CD14-positive monocyte (primary cell): ENCODE results near the gene KCTD21. TPM values are rescaled to one million over a fixed set of nuclear protein-coding genes. Genes with fewer than 3 reads are reported as not detected.

Source experiments
- DNase-seq, 3 donors: peaks; one replicate each; pipeline ENCODE4 v3.0.0-alpha.2; 2011 to 2022
- H2AFZ ChIP-seq: 2 replicates; pipeline ENCODE4 v1.6.0; 2012; ENCODE audit warnings: mild to moderate bottlenecking, low read depth, low read length, inconsistent platforms; ENCODE audit not compliant: insufficient read depth, poor library complexity, severe bottlenecking
- H3K27ac ChIP-seq, 2 donors: 1 replicate in 1 of 2; 2 replicates in 1 of 2; pipeline ENCODE4 v1.5.1; 2012 to 2013; ENCODE audit warnings: low read length in 2 of 2, control low read depth in 1 of 2, inconsistent platforms in 1 of 2, low read depth in 1 of 2, mild to moderate bottlenecking in 1 of 2
- H3K27me3 ChIP-seq, 2 donors: one replicate each; pipeline versions ENCODE4 v1.6.0 to v1.6.1; 2011 to 2013; ENCODE audit warnings: low read length in 2 of 2; ENCODE audit not compliant: control insufficient read depth in 2 of 2, insufficient read depth in 2 of 2
- H3K36me3 ChIP-seq, 2 donors: replicated peaks in 1 of 2; 1 replicate in 1 of 2; 2 replicates in 1 of 2; pipeline versions ENCODE4 v1.5.1 to v1.6.1; 2012 to 2013; ENCODE audit warnings: low read length in 2 of 2, control low read depth in 1 of 2, inconsistent platforms in 1 of 2, mild to moderate bottlenecking in 1 of 2; ENCODE audit not compliant: insufficient read depth in 2 of 2, control insufficient read depth in 1 of 2
- H3K4me1 ChIP-seq, 2 donors: 1 replicate in 1 of 2; 2 replicates in 1 of 2; pipeline versions ENCODE4 v1.5.1 to v1.6.1; 2012 to 2013; ENCODE audit warnings: low read length in 2 of 2, control low read depth in 1 of 2, inconsistent platforms in 1 of 2, mild to moderate bottlenecking in 1 of 2, moderate library complexity in 1 of 2; ENCODE audit not compliant: insufficient read depth in 2 of 2, control insufficient read depth in 1 of 2
- H3K4me2 ChIP-seq: replicated peaks from 2 replicates; pipeline ENCODE3; 2012; ENCODE audit warnings: low read length, moderate library complexity, mild to moderate bottlenecking; ENCODE audit not compliant: poor library complexity, severe bottlenecking; ENCODE audit errors: extremely low read depth
- H3K4me3 ChIP-seq, 3 experiments: fragments of 200-600 bp in 1 of 3; sonication (generic) in 1 of 3; replicated peaks in 1 of 3; 1 replicate in 2 of 3; 2 replicates in 1 of 3; pipeline ENCODE4 v1.5.1; 2011 to 2013; ENCODE audit warnings: low read length in 3 of 3, mild to moderate bottlenecking in 3 of 3, control low read depth in 2 of 3, low read depth in 2 of 3, inconsistent platforms in 1 of 3, moderate library complexity in 1 of 3
- H3K79me2 ChIP-seq: 2 replicates; pipeline ENCODE4 v1.6.0; 2012; ENCODE audit warnings: mild to moderate bottlenecking, control low read depth, inconsistent platforms, low read length, moderate library complexity; ENCODE audit not compliant: insufficient read depth
- H3K9ac ChIP-seq: 2 replicates; pipeline ENCODE4 v1.6.0; 2017; ENCODE audit warnings: low read length, mild to moderate bottlenecking; ENCODE audit not compliant: insufficient read depth, poor library complexity, severe bottlenecking
- H3K9me3 ChIP-seq, 2 donors: replicated peaks in 1 of 2; 1 replicate in 1 of 2; 2 replicates in 1 of 2; pipeline versions ENCODE4 v1.5.1 to v1.6.1; 2012 to 2013; ENCODE audit warnings: low read length in 2 of 2, control low read depth in 1 of 2; ENCODE audit not compliant: control insufficient read depth in 1 of 2, insufficient read depth in 1 of 2
- H4K20me1 ChIP-seq: 2 replicates; pipeline ENCODE4 v1.6.0; 2012; ENCODE audit warnings: mild to moderate bottlenecking, low read length, control low read depth, moderate library complexity; ENCODE audit not compliant: insufficient read depth
- H3K27ac Mint-ChIP-seq, 7 donors: one replicate each; pipeline ENCODE4 v1.8.0; 2020; ENCODE audit warnings: mild to moderate bottlenecking in 7 of 7, mixed read lengths in 7 of 7, moderate library complexity in 6 of 7, inconsistent platforms in 2 of 7
- H3K27me3 Mint-ChIP-seq, 3 donors: one replicate each; pipeline ENCODE4 v1.8.0; 2021 to 2022; ENCODE audit warnings: low read depth in 3 of 3, mild to moderate bottlenecking in 3 of 3, mixed read lengths in 3 of 3, moderate library complexity in 3 of 3, inconsistent platforms in 1 of 3
- H3K36me3 Mint-ChIP-seq, 2 donors: one replicate each; pipeline ENCODE4 v1.8.0; 2020; ENCODE audit warnings: mixed read lengths in 2 of 2, inconsistent platforms in 1 of 2, mild to moderate bottlenecking in 1 of 2
- H3K4me1 Mint-ChIP-seq: one replicate; pipeline ENCODE4 v1.8.0; 2020; ENCODE audit warnings: mild to moderate bottlenecking, mixed read lengths
- H3K4me3 Mint-ChIP-seq, 2 donors: one replicate each; pipeline ENCODE4 v1.8.0; 2020; ENCODE audit warnings: mild to moderate bottlenecking in 2 of 2, mixed read lengths in 2 of 2, moderate library complexity in 1 of 2
- H3K9me3 Mint-ChIP-seq, 7 donors: one replicate each; pipeline ENCODE4 v1.8.0; 2020 to 2022; ENCODE audit warnings: mixed read lengths in 7 of 7, mild to moderate bottlenecking in 6 of 7, moderate library complexity in 6 of 7, inconsistent platforms in 2 of 7
- WGBS: methylation state at CpG from one replicate; pipeline ENCODE4 v1.1.5; 2013; ENCODE audit warnings: missing lambda C conversion rate; ENCODE audit not compliant: insufficient coverage; 5-methylcytosine and 5-hydroxymethylcytosine counted together
- intact Hi-C, 2 donors: fragments of 100-400 bp; cut with micrococcal nuclease; formaldehyde crosslinking; loops; one replicate each; pipeline versions ENCODE4 v1.15.0 to v1.15.1; 2023
- polyA plus RNA-seq, 3 donors: library from polyadenylated mRNA; depleted of rRNA in 1 of 3; unstranded in 2 of 3; stranded (reverse) in 1 of 3; fragments of 300-500 nt in 2 of 3; fragments of >200 nt in 1 of 3; fragmentation: Illumina TruSeq in 2 of 3; gene quantifications; 1 replicate in 2 of 3; 2 replicates in 1 of 3; pipeline ENCODE4 v1.2.3, GENCODE V29; 2012 to 2021
- TF ChIP-seq, protein P1 (sequence below): fragments of 200-600 bp; IDR thresholded peaks from one replicate; pipeline ENCODE4 v1.8.0; 2022; ENCODE audit warnings: antibody characterized with exemption, mild to moderate bottlenecking

The KCTD21 gene
- polyA plus RNA-seq, 3 donors: 3.2 to 9.2 (median 5.2) TPM

DNA sequence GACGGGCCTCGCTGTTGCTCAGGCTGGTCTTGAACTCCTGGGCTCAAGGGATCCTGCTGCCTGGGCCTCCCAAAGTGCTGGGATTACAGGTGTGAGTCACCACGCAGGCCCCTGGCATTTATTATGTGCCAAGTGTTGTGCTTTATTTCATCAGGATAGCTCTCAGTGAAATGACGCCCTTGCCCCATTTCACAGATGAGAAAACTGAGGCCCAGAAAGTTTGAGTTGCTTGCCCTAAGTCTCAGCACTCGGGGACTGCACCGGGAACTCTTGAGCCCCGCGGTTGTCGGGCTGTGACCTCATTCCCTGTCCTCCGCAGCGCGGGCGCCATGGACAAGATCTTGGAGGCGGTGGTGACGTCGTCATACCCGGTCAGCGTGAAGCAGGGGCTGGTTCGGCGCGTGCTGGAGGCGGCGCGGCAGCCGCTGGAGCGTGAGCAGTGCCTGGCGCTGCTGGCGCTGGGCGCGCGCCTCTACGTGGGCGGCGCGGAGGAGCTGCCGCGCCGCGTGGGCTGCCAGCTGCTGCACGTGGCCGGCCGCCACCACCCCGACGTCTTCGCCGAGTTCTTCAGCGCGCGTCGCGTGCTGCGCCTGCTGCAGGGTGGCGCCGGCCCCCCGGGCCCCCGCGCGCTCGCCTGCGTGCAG lies 7.6 kb upstream of the KCTD21 start:
- Mint-ChIP-seq H3K27ac (peak overlapping the region in 1 of 7 donors; percentile 54), H3K36me3 (peaks cover 59% of the 10 kb centered on the region in 2 donors), H3K27me3 (peaks cover 1 to 5% (median 3%) of the 10 kb centered on the region in 3 donors), H3K9me3 (peaks cover 0 to 4% (median 2%) of the 10 kb centered on the region in 7 donors), H3K4me3 (no peak overlapping the region), H3K4me1 (peaks cover 28% of the 10 kb centered on the region)
- Histone ChIP-seq H3K27me3 (peaks cover 0 to 4% of the 10 kb centered on the region in 2 donors), H3K9me3 (no peaks in the 10 kb centered on the region), H4K20me1 (no peaks in the 10 kb centered on the region), H3K4me2 (no peak overlapping the region), H3K4me3 (no peak overlapping the region), H3K27ac (no peak overlapping the region), H3K79me2 (peaks cover 2% of the 10 kb centered on the region), H3K36me3 (peaks cover 12 to 36% of the 10 kb centered on the region in 2 donors), H2AFZ (no peak overlapping the region), H3K9ac (no peak overlapping the region), H3K4me1 (peaks cover 15 to 26% of the 10 kb centered on the region in 2 donors)
- DNase-seq: no peak
- 71% methylated on average over 60 of the region's 60 CpGs for WGBS
- intact Hi-C loops: no loop called here
- TF ChIP-seq, protein P1, sequence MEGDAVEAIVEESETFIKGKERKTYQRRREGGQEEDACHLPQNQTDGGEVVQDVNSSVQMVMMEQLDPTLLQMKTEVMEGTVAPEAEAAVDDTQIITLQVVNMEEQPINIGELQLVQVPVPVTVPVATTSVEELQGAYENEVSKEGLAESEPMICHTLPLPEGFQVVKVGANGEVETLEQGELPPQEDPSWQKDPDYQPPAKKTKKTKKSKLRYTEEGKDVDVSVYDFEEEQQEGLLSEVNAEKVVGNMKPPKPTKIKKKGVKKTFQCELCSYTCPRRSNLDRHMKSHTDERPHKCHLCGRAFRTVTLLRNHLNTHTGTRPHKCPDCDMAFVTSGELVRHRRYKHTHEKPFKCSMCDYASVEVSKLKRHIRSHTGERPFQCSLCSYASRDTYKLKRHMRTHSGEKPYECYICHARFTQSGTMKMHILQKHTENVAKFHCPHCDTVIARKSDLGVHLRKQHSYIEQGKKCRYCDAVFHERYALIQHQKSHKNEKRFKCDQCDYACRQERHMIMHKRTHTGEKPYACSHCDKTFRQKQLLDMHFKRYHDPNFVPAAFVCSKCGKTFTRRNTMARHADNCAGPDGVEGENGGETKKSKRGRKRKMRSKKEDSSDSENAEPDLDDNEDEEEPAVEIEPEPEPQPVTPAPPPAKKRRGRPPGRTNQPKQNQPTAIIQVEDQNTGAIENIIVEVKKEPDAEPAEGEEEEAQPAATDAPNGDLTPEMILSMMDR: no peak

DNA sequence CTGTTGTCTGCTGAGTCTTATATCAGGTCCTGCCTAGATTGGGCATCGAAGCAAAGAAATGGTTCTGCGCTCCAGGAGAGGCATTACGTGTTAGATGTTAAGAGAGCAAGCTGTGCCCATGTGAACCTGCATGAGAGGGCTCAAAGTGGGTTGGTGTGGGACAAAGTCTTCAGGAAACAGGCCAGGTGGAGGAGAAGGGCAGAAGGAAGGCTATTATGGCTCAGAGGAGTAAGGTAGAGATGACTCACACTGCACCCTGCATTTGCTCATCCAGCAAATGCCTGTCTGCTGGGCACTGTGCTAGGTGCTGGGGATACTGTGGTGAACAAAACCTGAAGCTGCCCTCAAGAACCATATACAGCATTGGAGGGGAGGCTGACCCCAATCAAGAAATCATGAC lies 6.1 kb upstream of the KCTD21 start:
- intact Hi-C loops: loop anchor here in 1 of 2 donors (5.0 kb wide), 1 partner anchor 57 kb away; the partner anchor contains the start of gene ALG8

More for the DNA sequence above, 6.1 kb upstream of the KCTD21 start:
- Histone ChIP-seq H3K9ac (no peak overlapping the region), H4K20me1 (peaks cover under 1% of the 10 kb centered on the region), H3K27ac (no peak overlapping the region), H3K36me3 (peaks cover 0 to 20% of the 10 kb centered on the region in 2 donors), H3K79me2 (peaks cover 9% of the 10 kb centered on the region), H3K4me1 (peaks cover 26 to 37% of the 10 kb centered on the region in 2 donors), H3K4me2 (no peak overlapping the region), H3K4me3 (no peak overlapping the region), H2AFZ (no peak overlapping the region), H3K27me3 (peaks cover 0 to 4% of the 10 kb centered on the region in 2 donors), H3K9me3 (no peaks in the 10 kb centered on the region)
- DNase-seq: no peak
- whole genome bisulfite sequencing: 92% methylated on average over 2 of the region's 3 CpGs
- H3K36me3 Mint-ChIP-seq: peaks cover 45% of the 10 kb centered on the region in 2 donors
- peaks cover 39% of the 10 kb centered on the region for H3K4me1 Mint-ChIP-seq
- no peak overlapping the region for H3K4me3 Mint-ChIP-seq
- H3K9me3 Mint-ChIP-seq: peaks cover 0 to 4% (median 2%) of the 10 kb centered on the region in 7 donors
- H3K27ac Mint-ChIP-seq: no peak overlapping the region
- TF ChIP-seq, protein P1: no peak
- peaks cover 1 to 5% (median 3%) of the 10 kb centered on the region in 3 donors for H3K27me3 Mint-ChIP-seq
